HG02610 (cell line): ENCODE data around the gene MUC16.

Source experiments
- ATAC-seq: cut with Tn5 transposase; IDR thresholded peaks from one replicate; pipeline ENCODE4 v1.9.1; 2021; ENCODE audit warnings: mild to moderate bottlenecking, moderate library complexity; ENCODE audit not compliant: unreplicated experiment

MUC16 gene

GRCh38 chr19:9010693-9011092 lies 484 bp upstream of the MUC16 start:
- no peak for ATAC-seq

- ATAC-seq: no peak
Observed at GRCh38 chr19:9009431-9009830, 778 bp downstream of the MUC16 start.

GRCh38 chr19:9008667-9009066 lies 1.5 kb downstream of the MUC16 start:
- ATAC-seq: no peak

GRCh38 chr19:9000933-9001332 lies 9.3 kb downstream of the MUC16 start:
- ATAC-seq: no peak

- no peak for ATAC-seq
Observed at GRCh38 chr19:8988204-8988603, 22.0 kb downstream of the MUC16 start.

GRCh38 chr19:8986296-8986695 lies 23.9 kb downstream of the MUC16 start:
- no peak for ATAC-seq

GRCh38 chr19:8973501-8974091 lies 36.6 kb downstream of the MUC16 start:
- ATAC-seq: no peak

GRCh38 chr19:8965887-8966286 lies 44.3 kb downstream of the MUC16 start:
- ATAC-seq: no peak
